ENCODE measurements around the gene TAAR6.
"Not testable (repeated sequence)": the region's sequence is repeated elsewhere in the genome, so short reads cannot be mapped to it uniquely, and the experiment has no call there.

The TAAR6 gene

GRCh38 chr6:132589454-132589853 lies 19.3 kb downstream of the TAAR6 start, which contains the start of gene TAAR5:
TSS of gene TAAR5 (minus strand) at chr6:132589741. CDS start at chr6:132589686, 55 bp downstream.
- no peak for DNase-seq (ENCODE audit: low read depth in 1 of 2, low spot score in 1 of 2)

DNA sequence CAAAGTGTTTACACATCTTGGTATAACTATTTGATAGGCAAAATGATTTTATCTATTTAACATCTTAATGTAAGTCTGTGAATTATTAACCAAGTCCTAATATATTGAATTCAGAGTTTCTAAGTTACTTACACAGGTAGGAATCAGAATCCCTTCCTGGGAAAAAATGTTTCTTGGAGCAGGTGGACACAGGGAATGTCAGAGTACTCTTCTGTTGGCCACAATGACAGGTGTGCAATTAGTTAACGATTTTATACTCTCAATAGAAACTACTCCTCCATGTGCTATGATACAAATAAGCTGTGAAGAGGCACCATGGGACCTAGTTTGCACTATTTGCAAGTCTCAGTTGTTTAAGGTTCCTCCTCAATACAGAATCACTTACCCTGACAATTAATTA lies 20.2 kb downstream of the TAAR6 start:
- no peak for DNase-seq (ENCODE audit: low read depth in 1 of 2, low spot score in 1 of 2)

GRCh38 chr6:132592855-132593254 lies 22.7 kb downstream of the TAAR6 start:
- DNase-seq (ENCODE audit: low read depth in 1 of 2, low spot score in 1 of 2) = no peak

GRCh38 chr6:132596201-132596600 lies 26.1 kb downstream of the TAAR6 start:
- no peak for DNase-seq (ENCODE audit: low read depth in 1 of 2, low spot score in 1 of 2)

GRCh38 chr6:132598473-132598872 lies 28.4 kb downstream of the TAAR6 start:
- no peak for DNase-seq (ENCODE audit: low read depth in 1 of 2, low spot score in 1 of 2)

DNA sequence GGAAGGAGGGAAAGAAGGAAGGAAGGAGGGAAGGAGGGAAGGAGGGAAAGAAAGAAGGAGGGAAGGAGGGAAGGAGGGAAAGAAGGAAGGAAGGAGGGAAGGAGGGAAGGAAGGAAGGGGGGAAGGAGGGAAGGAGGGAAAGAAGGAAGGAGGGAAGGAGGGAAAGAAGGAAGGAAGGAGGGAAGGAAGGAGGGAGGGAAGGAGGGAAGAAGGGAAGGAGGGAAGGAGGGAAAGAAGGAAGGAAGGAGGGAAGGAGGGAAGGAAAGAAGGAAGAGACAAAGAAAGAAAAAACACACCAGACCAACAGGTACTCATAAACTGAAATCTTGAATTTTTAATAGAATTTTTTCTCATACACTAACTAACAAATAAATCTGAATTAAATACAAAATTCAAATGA lies 30.8 kb downstream of the TAAR6 start:
- not testable (repeated sequence) for DNase-seq (ENCODE audit: low read depth in 1 of 2, low spot score in 1 of 2)

- no peak for DNase-seq (ENCODE audit: low read depth in 1 of 2, low spot score in 1 of 2)
Observed at GRCh38 chr6:132604635-132605152, 34.6 kb downstream of the TAAR6 start.

GRCh38 chr6:132607544-132608233 lies 37.6 kb downstream of the TAAR6 start:
- no peak for DNase-seq (ENCODE audit: low read depth in 1 of 2, low spot score in 1 of 2)

GRCh38 chr6:132611616-132612015 lies 41.5 kb downstream of the TAAR6 start:
- DNase-seq (ENCODE audit: low read depth in 1 of 2, low spot score in 1 of 2) = no peak

- no peak for DNase-seq (ENCODE audit: low read depth in 1 of 2, low spot score in 1 of 2)
Observed at GRCh38 chr6:132612449-132613108, 42.5 kb downstream of the TAAR6 start.

DNA sequence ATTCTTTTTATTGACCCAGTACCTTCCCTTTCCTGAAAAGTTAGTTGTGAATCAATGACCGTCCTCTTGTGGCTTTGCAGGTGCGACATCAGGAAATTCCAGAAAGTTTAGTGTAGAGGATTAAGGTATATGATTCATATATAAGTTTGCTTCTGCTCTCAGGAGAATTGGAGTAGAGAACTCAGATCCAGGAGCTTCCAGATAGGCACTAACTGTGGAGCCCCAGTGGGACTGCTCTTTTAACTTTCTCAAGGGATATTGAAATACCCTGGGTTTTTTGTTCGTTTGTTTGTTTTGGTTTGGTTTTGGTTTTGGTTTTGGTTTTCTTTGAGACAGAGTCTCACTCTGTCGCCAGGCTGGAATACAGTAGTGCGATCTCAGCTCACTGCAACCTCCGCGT lies 44.4 kb downstream of the TAAR6 start:
- DNase-seq (ENCODE audit: low read depth in 1 of 2, low spot score in 1 of 2) = no peak

GRCh38 chr6:132616677-132617076 lies 46.6 kb downstream of the TAAR6 start:
- no peak for DNase-seq (ENCODE audit: low read depth in 1 of 2, low spot score in 1 of 2)

All from activated T-helper 1 cell treated with anti-CD3 and anti-CD28 coated beads, Interleukin-2, amount 50 U/mL, for 16 hours (primary cell).